ENCODE data around the gene MAEA.

Gene MAEA

DNA sequence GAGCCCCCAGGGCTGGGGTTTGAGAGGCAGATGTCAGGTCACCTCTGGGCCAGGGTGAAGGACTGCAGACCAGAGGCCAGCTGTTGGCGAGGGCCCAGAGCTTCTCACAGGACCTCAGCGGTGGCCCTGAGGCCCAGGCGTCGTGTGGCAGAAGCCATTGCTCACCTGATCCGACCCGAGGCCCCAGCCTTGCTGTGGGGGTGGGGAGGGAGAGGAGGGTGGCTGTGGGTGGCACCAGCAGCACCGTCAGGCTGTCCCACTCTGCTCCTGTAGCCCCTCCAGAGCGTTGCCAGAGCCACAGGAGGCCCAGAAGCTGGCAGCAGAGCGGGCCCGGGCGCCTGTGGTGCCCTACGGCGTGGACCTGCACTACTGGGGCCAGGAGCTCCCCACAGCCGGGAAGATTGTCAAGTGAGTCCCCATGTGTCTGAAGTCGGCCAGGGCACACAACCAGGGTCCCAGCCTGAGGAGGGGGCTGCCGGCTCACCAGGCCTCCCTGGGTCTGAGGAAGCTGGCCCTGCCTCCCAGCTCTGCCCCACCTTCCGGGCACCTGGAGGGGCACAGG lies 86.2 kb downstream of the MAEA start:
- no peak for DNase-seq
- Histone ChIP-seq H3K27me3 (replicated peaks in 2 of 5; ENCODE audit: control insufficient read depth in 4 of 5, insufficient read depth in 5 of 5, low read length in 4 of 5) (no peaks in the 10 kb centered on the region), H3K9me3 (ENCODE audit: control extremely low read depth in 1 of 5, control insufficient read depth in 4 of 5, insufficient read depth in 2 of 5, low read depth in 1 of 5, low read length in 4 of 5) (no peaks in the 10 kb centered on the region), H3K4me1 (ENCODE audit: control extremely low read depth in 1 of 4, control insufficient read depth in 4 of 4, insufficient read depth in 4 of 4, low read length in 3 of 4) (no peaks in the 10 kb centered on the region), H3K27ac (ENCODE audit: insufficient read depth in 1 of 2, low read depth in 1 of 2, low read length in 2 of 2, poor library complexity in 1 of 2, severe bottlenecking in 2 of 2) (no peak overlapping the region), H3K4me3 (ENCODE audit: control insufficient read depth in 1 of 7, extremely low read depth in 1 of 7, insufficient read depth in 4 of 7, low read depth in 2 of 7, low read length in 6 of 7) (no peak overlapping the region), H3K36me3 (ENCODE audit: control insufficient read depth in 4 of 4, insufficient read depth in 4 of 4, low read length in 3 of 4) (peaks cover 0 to 11% (median 7%) of the 10 kb centered on the region in 4 experiments)
- ChIA-PET CTCF (interaction anchor here (1.1 kb wide), 1 partner anchor 23 kb away, joined by 3 read pairs; no protein-coding TSS in a partner anchor), POLR2A (interaction anchor here (0.5 kb wide), 1 partner anchor 42 kb away, joined by 3 read pairs; no protein-coding TSS in a partner anchor)
- 93% methylated on average over 16 of the region's 17 CpGs for WGBS (ENCODE audit: insufficient coverage)

DNA sequence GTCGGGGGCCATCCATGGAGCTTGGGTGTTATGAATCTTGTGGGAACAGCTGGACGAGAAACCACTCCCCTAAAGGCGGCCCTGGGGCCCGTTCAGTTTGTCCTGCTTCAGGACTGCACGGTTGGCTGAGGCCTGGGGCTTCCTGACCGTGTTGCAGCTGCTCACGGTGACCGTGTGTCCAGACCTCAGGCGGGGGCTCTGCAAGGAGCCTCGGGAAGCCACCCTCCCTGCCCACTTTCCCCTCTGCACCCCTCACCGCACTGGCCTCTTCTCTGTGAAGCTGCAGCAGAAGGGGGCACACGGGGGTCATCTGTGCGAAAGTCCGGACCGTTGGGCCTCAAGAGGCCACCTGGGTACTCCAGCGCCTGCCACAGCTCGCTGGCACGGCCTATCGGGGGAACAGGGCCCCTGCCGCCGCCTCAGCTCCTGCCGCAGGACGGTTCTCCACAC lies 86.7 kb downstream of the MAEA start:
- no peak for DNase-seq
- Histone ChIP-seq H3K27ac (ENCODE audit: insufficient read depth in 1 of 2, low read depth in 1 of 2, low read length in 2 of 2, poor library complexity in 1 of 2, severe bottlenecking in 2 of 2) (no peak overlapping the region), H3K9me3 (ENCODE audit: control extremely low read depth in 1 of 5, control insufficient read depth in 4 of 5, insufficient read depth in 2 of 5, low read depth in 1 of 5, low read length in 4 of 5) (no peaks in the 10 kb centered on the region), H3K4me1 (ENCODE audit: control extremely low read depth in 1 of 4, control insufficient read depth in 4 of 4, insufficient read depth in 4 of 4, low read length in 3 of 4) (no peaks in the 10 kb centered on the region), H3K27me3 (replicated peaks in 2 of 5; ENCODE audit: control insufficient read depth in 4 of 5, insufficient read depth in 5 of 5, low read length in 4 of 5) (no peaks in the 10 kb centered on the region), H3K4me3 (ENCODE audit: control insufficient read depth in 1 of 7, extremely low read depth in 1 of 7, insufficient read depth in 4 of 7, low read depth in 2 of 7, low read length in 6 of 7) (no peak overlapping the region), H3K36me3 (ENCODE audit: control insufficient read depth in 4 of 4, insufficient read depth in 4 of 4, low read length in 3 of 4) (peaks cover 0 to 10% (median 6%) of the 10 kb centered on the region in 4 experiments)
- ChIA-PET POLR2A (no interaction called here), CTCF (interaction anchor here (1.1 kb wide), 1 partner anchor 23 kb away, joined by 3 read pairs; no protein-coding TSS in a partner anchor)
- WGBS (ENCODE audit: insufficient coverage), result 98% methylated on average over 22 of the region's 23 CpGs

- Histone ChIP-seq H3K9me3 (ENCODE audit: control extremely low read depth in 1 of 5, control insufficient read depth in 4 of 5, insufficient read depth in 2 of 5, low read depth in 1 of 5, low read length in 4 of 5) (no peaks in the 10 kb centered on the region), H3K27me3 (replicated peaks in 2 of 5; ENCODE audit: control insufficient read depth in 4 of 5, insufficient read depth in 5 of 5, low read length in 4 of 5) (no peaks in the 10 kb centered on the region), H3K4me1 (ENCODE audit: control extremely low read depth in 1 of 4, control insufficient read depth in 4 of 4, insufficient read depth in 4 of 4, low read length in 3 of 4) (no peaks in the 10 kb centered on the region), H3K27ac (ENCODE audit: insufficient read depth in 1 of 2, low read depth in 1 of 2, low read length in 2 of 2, poor library complexity in 1 of 2, severe bottlenecking in 2 of 2) (no peak overlapping the region), H3K4me3 (ENCODE audit: control insufficient read depth in 1 of 7, extremely low read depth in 1 of 7, insufficient read depth in 4 of 7, low read depth in 2 of 7, low read length in 6 of 7) (no peak overlapping the region), H3K36me3 (ENCODE audit: control insufficient read depth in 4 of 4, insufficient read depth in 4 of 4, low read length in 3 of 4) (peaks cover 0 to 7% (median 5%) of the 10 kb centered on the region in 4 experiments)
- CTCF ChIA-PET, result interaction anchor here (1.1 kb wide), 1 partner anchor 24 kb away, joined by 3 read pairs; no protein-coding TSS in a partner anchor
- POLR2A ChIA-PET, result no interaction called here
- 96% methylated on average over 32 of the region's 32 CpGs for WGBS (ENCODE audit: insufficient coverage)
- DNase-seq, result no peak
These were observed 87.3 kb downstream of the MAEA start for GRCh38 chr4:1376841-1377605.

DNA sequence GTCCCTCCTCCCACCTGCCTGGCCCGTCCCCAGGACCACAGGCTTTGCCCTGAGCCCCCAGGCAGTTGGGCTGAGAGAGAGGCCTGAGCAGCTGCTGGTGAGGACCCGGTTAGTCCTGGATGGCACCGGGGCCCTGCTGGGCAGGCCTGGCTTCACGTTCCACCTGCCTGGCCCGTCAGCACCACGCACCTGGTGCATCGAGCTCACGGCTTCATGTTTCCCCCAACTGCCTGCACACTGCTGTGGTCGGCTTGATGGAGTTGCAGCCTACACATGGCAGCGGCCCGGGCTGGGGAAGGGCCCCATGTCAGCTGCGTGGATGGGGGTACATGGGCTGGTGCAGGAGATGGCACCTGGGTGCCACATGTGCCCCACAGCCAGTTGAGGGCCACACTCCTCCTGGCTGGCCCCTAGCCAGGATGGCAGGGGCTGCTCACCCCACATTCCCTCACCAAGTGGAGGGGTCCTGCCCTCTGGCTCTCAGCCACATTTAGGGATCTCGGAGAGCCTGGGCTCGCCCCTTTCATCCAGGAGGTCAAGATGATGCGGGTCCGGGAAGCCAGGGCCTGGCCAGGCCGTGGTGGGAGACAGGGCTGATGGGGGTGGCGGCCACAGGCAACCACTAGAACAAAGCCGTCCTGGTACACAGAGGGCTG lies 88.0 kb downstream of the MAEA start:
- 96% methylated on average over 17 of the region's 19 CpGs for WGBS (ENCODE audit: insufficient coverage)
- ChIA-PET CTCF (no interaction called here), POLR2A (no interaction called here)
- H3K27ac ChIP-seq (ENCODE audit: insufficient read depth in 1 of 2, low read depth in 1 of 2, low read length in 2 of 2, poor library complexity in 1 of 2, severe bottlenecking in 2 of 2), result no peak overlapping the region
- H3K4me1 ChIP-seq (ENCODE audit: control extremely low read depth in 1 of 4, control insufficient read depth in 4 of 4, insufficient read depth in 4 of 4, low read length in 3 of 4), result no peaks in the 10 kb centered on the region
- no peak for DNase-seq
- H3K27me3 ChIP-seq (replicated peaks in 2 of 5; ENCODE audit: control insufficient read depth in 4 of 5, insufficient read depth in 5 of 5, low read length in 4 of 5), result no peaks in the 10 kb centered on the region
- no peak overlapping the region for H3K4me3 ChIP-seq (ENCODE audit: control insufficient read depth in 1 of 7, extremely low read depth in 1 of 7, insufficient read depth in 4 of 7, low read depth in 2 of 7, low read length in 6 of 7)
- peaks cover 0 to 3% (median 3%) of the 10 kb centered on the region in 4 experiments for H3K36me3 ChIP-seq (ENCODE audit: control insufficient read depth in 4 of 4, insufficient read depth in 4 of 4, low read length in 3 of 4)
- no peaks in the 10 kb centered on the region for H3K9me3 ChIP-seq (ENCODE audit: control extremely low read depth in 1 of 5, control insufficient read depth in 4 of 5, insufficient read depth in 2 of 5, low read depth in 1 of 5, low read length in 4 of 5)

- no peaks in the 10 kb centered on the region for H3K9me3 ChIP-seq (ENCODE audit: control extremely low read depth in 1 of 5, control insufficient read depth in 4 of 5, insufficient read depth in 2 of 5, low read depth in 1 of 5, low read length in 4 of 5)
- no peaks in the 10 kb centered on the region for H3K4me1 ChIP-seq (ENCODE audit: control extremely low read depth in 1 of 4, control insufficient read depth in 4 of 4, insufficient read depth in 4 of 4, low read length in 3 of 4)
- H3K27me3 ChIP-seq (replicated peaks in 2 of 5; ENCODE audit: control insufficient read depth in 4 of 5, insufficient read depth in 5 of 5, low read length in 4 of 5), result no peaks in the 10 kb centered on the region
- H3K4me3 ChIP-seq (ENCODE audit: control insufficient read depth in 1 of 7, extremely low read depth in 1 of 7, insufficient read depth in 4 of 7, low read depth in 2 of 7, low read length in 6 of 7), result no peak overlapping the region
- WGBS (ENCODE audit: insufficient coverage), result 92% methylated on average over 24 of the region's 30 CpGs
- DNase-seq, result no peak
- peaks cover 0 to 3% (median 3%) of the 10 kb centered on the region in 4 experiments for H3K36me3 ChIP-seq (ENCODE audit: control insufficient read depth in 4 of 4, insufficient read depth in 4 of 4, low read length in 3 of 4)
- H3K27ac ChIP-seq (ENCODE audit: insufficient read depth in 1 of 2, low read depth in 1 of 2, low read length in 2 of 2, poor library complexity in 1 of 2, severe bottlenecking in 2 of 2), result no peak overlapping the region
- ChIA-PET CTCF (no interaction called here), POLR2A (no interaction called here)
These were observed 89.0 kb downstream of the MAEA start for GRCh38 chr4:1378559-1379231.

- H3K4me1 ChIP-seq (ENCODE audit: control extremely low read depth in 1 of 4, control insufficient read depth in 4 of 4, insufficient read depth in 4 of 4, low read length in 3 of 4), result no peaks in the 10 kb centered on the region
- H3K36me3 ChIP-seq (ENCODE audit: control insufficient read depth in 4 of 4, insufficient read depth in 4 of 4, low read length in 3 of 4), result peaks cover 0 to 3% (median 3%) of the 10 kb centered on the region in 4 experiments
- H3K27ac ChIP-seq (ENCODE audit: insufficient read depth in 1 of 2, low read depth in 1 of 2, low read length in 2 of 2, poor library complexity in 1 of 2, severe bottlenecking in 2 of 2), result no peak overlapping the region
- ChIA-PET CTCF (no interaction called here), POLR2A (no interaction called here)
- DNase-seq, result no peak
- no peaks in the 10 kb centered on the region for H3K9me3 ChIP-seq (ENCODE audit: control extremely low read depth in 1 of 5, control insufficient read depth in 4 of 5, insufficient read depth in 2 of 5, low read depth in 1 of 5, low read length in 4 of 5)
- H3K27me3 ChIP-seq (replicated peaks in 2 of 5; ENCODE audit: control insufficient read depth in 4 of 5, insufficient read depth in 5 of 5, low read length in 4 of 5), result no peaks in the 10 kb centered on the region
- 97% methylated on average over 24 of the region's 27 CpGs for WGBS (ENCODE audit: insufficient coverage)
- no peak overlapping the region for H3K4me3 ChIP-seq (ENCODE audit: control insufficient read depth in 1 of 7, extremely low read depth in 1 of 7, insufficient read depth in 4 of 7, low read depth in 2 of 7, low read length in 6 of 7)
These were observed 89.7 kb downstream of the MAEA start for GRCh38 chr4:1379351-1379781.
